A549 (cell line): ENCODE results near the gene PPP1R15A.

Source experiments
- BCL3 ChIP-seq: fragments of >200 bp; sonication (Bioruptor Twin); formaldehyde crosslinking; IDR thresholded peaks from 3 replicates; pipeline ENCODE4 v1.6.1; 2016
- CEBPB ChIP-seq, 2 experiments: fragments of >200 bp in 1 of 2; sonication (Bioruptor Twin) in 1 of 2; formaldehyde crosslinking in 1 of 2; IDR thresholded peaks; 2 replicates each; pipeline ENCODE4 v1.6.1; 2012 to 2016
- CHD2 ChIP-seq: fragments of 150-350 bp; IDR thresholded peaks from 2 replicates; pipeline ENCODE4 v1.6.1; 2014; ENCODE audit warnings: low read length; ENCODE audit not compliant: partially characterized antibody
- CTCF ChIP-seq: fragments of >200 bp; sonication (Bioruptor Twin); formaldehyde crosslinking; IDR thresholded peaks from 3 replicates; pipeline ENCODE4 v1.5.1; 2016
- EP300 ChIP-seq, 2 experiments: fragments of >200 bp; sonication (Bioruptor Twin); formaldehyde crosslinking; IDR thresholded peaks; 2 replicates in 1 of 2; 3 replicates in 1 of 2; pipeline ENCODE4 v1.6.1; 2016 to 2017
- GATA3 ChIP-seq: IDR thresholded peaks from 2 replicates; pipeline ENCODE4 v1.6.1; 2012; ENCODE audit warnings: borderline replicate concordance
- NPAS2 ChIP-seq: fragments of 250-450 bp; sonication (Bioruptor Pico); IDR thresholded peaks from 2 replicates; pipeline ENCODE4 v1.8.0; 2022; ENCODE audit warnings: mild to moderate bottlenecking, moderate library complexity, borderline replicate concordance
- PBX3 ChIP-seq: IDR thresholded peaks from 2 replicates; pipeline ENCODE4 v1.6.1; 2012
- POLR2A ChIP-seq: IDR thresholded peaks from 2 replicates; pipeline ENCODE4 v1.6.1; 2012; ENCODE audit warnings: mild to moderate bottlenecking, low read length
- RAD21 ChIP-seq, 2 experiments: fragments of >200 bp in 1 of 2; sonication (Bioruptor Twin) in 1 of 2; formaldehyde crosslinking in 1 of 2; IDR thresholded peaks in 1 of 2; conservative IDR thresholded peaks in 1 of 2; 2 replicates in 1 of 2; 3 replicates in 1 of 2; pipeline ENCODE4 v1.6.1; 2012 to 2018; ENCODE audit warnings: inconsistent platforms in 1 of 2
- REST ChIP-seq: fragments of 200-600 bp; sonication (generic); IDR thresholded peaks from 2 replicates; pipeline ENCODE4 v1.6.1; 2016; ENCODE audit warnings: antibody characterized with exemption, mild to moderate bottlenecking, moderate library complexity

- TF ChIP-seq RAD21 (conservative IDR thresholded peaks at IDR 0.05 in 1 of 2, IDR thresholded peaks at IDR 0.05 in 1 of 2) (no peak), CHD2 (no peak), POLR2A (no peak), PBX3 (no peak), CEBPB (IDR thresholded peaks at IDR 0.05) (no peak), REST (no peak), GATA3 (no peak), CTCF (no peak), BCL3 (no peak), NPAS2 (CRISPR knock-in tag) (no peak), EP300 (IDR thresholded peaks at IDR 0.05) (no peak)
Measured at GRCh38 chr19:48837687-48838086, 34.5 kb upstream of the PPP1R15A start.
